Natural killer cell treated with Interleukin-12 subunit alpha and Interleukin-12 subunit beta and Interleukin-15 and Interleukin-18, amount 100 ng/mL, for 72 hours (primary cell): ENCODE data around the gene PSMA2. TPM values are rescaled to one million over a fixed set of nuclear protein-coding genes. Genes with fewer than 3 reads are reported as not detected.

Source experiments
- ATAC-seq, 2 donors: fragments of 150-1000 bp; cut with Tn5 transposase in 1 of 2; sonication (Bioruptor Pico), chemical (Tn5 transposase) in 1 of 2; 2 replicates each; pipeline ENCODE4 v1.10.0; 2021
- DNase-seq: peaks from one replicate; pipeline ENCODE4 v3.0.0; 2022; ENCODE audit warnings: low spot score
- H3K27ac Mint-ChIP-seq, 2 donors: 1 replicate in 1 of 2; 2 replicates in 1 of 2; pipeline ENCODE4 v1.8.0; 2022; ENCODE audit warnings: mixed read lengths in 2 of 2, mild to moderate bottlenecking in 1 of 2, moderate library complexity in 1 of 2
- H3K27me3 Mint-ChIP-seq, 2 donors: 1 replicate in 1 of 2; 2 replicates in 1 of 2; pipeline ENCODE4 v1.8.0; 2022; ENCODE audit warnings: mixed read lengths in 2 of 2
- H3K36me3 Mint-ChIP-seq: one replicate; pipeline ENCODE4 v1.8.0; 2022; ENCODE audit warnings: mixed read lengths
- H3K4me1 Mint-ChIP-seq, 2 donors: 1 replicate in 1 of 2; 2 replicates in 1 of 2; pipeline ENCODE4 v1.8.0; 2022; ENCODE audit warnings: low read depth in 2 of 2, mixed read lengths in 2 of 2, mild to moderate bottlenecking in 1 of 2
- H3K4me3 Mint-ChIP-seq: one replicate; pipeline ENCODE4 v1.8.0; 2022; ENCODE audit warnings: mixed read lengths
- H3K9me3 Mint-ChIP-seq: 2 replicates; pipeline ENCODE4 v1.8.0; 2022; ENCODE audit warnings: mixed read lengths
- total RNA-seq, 2 donors: library from RNA; stranded (reverse); gene quantifications; one replicate each; pipeline ENCODE4 v1.2.3, GENCODE V29; 2022

PSMA2 gene
- total RNA-seq, 2 donors from 2014 or later, result 90.3 to 177 TPM

DNA sequence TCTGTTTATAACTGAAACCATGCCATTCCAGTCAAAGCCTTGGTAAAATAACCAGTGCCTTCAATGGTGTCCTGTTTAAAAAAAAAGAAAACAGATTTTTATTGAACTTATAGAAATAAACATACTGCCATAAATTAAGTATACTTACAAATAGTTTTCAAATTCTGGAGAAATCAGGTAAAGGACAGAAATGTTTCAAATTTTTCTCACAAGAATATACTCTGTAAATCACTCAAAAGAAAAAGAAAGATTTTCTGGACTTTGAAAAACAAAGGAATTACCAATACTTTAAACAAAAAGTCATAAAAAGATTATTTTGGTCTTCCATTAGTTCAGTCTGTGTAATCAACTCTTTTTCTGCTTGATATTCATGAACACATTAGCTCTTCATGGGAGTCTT, 24.1 kb upstream of the PSMA2 start:
- Mint-ChIP-seq H3K4me3 (no peak overlapping the region), H3K27ac (no peak overlapping the region), H3K4me1 (peaks cover 0 to 7% of the 10 kb centered on the region in 2 donors), H3K27me3 (peaks cover 5 to 6% of the 10 kb centered on the region in 2 donors), H3K36me3 (peaks cover 5% of the 10 kb centered on the region), H3K9me3 (no peaks in the 10 kb centered on the region)
- no peak for ATAC-seq
- DNase-seq, result no peak

DNA sequence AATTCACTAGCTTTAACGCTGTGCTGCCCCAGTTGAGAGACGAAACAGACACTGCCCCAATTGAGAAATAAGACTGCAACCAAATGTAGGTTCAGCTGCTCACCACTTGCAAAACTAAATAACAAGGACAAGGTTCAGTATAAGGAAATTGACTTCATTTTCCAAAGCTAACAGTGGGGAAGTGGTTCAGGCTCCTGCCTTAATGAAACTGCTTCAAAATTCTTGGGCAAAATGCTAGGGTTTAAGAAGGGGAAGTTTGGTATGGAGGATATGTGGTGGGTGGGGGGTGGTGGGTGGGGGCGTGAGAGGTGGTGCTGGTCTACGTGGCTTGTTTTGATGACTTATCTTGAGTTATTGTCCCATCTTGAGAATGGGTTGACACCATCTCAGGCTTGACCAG, 22.0 kb upstream of the PSMA2 start:
- ATAC-seq, result no peak
- H3K4me3 Mint-ChIP-seq, result no peak overlapping the region
- H3K36me3 Mint-ChIP-seq, result peaks cover 5% of the 10 kb centered on the region
- no peaks in the 10 kb centered on the region for H3K4me1 Mint-ChIP-seq
- H3K27ac Mint-ChIP-seq, result no peak overlapping the region
- no peaks in the 10 kb centered on the region for H3K9me3 Mint-ChIP-seq
- no peak for DNase-seq
- peaks cover 0 to 5% of the 10 kb centered on the region in 2 donors for H3K27me3 Mint-ChIP-seq

DNA sequence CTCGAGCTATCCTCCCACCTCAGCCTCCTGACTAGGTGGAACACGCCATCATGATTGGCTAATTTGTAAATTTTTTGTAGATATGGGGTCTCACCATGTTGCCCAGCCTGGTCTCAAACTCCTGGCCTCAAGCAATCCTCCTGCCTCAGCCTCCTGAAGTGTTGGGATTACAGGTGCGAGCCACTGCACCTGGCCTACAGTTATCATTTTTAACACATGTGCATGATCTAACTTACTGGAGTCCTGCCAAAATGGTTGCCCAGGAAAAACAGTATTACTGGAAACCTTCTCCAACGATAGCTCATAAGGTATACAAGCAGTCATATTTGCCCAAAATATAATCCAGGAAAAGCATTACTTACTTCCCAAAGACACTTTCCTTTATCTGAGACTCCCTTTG, 20.4 kb upstream of the PSMA2 start:
- DNase-seq (no peak), ATAC-seq (no peak)
- no peak overlapping the region for H3K27ac Mint-ChIP-seq
- no peak overlapping the region for H3K4me3 Mint-ChIP-seq
- no peaks in the 10 kb centered on the region for H3K4me1 Mint-ChIP-seq
- H3K36me3 Mint-ChIP-seq, result peaks cover 3% of the 10 kb centered on the region
- no peaks in the 10 kb centered on the region for H3K9me3 Mint-ChIP-seq
- H3K27me3 Mint-ChIP-seq, result peaks cover 0 to 4% of the 10 kb centered on the region in 2 donors

DNA sequence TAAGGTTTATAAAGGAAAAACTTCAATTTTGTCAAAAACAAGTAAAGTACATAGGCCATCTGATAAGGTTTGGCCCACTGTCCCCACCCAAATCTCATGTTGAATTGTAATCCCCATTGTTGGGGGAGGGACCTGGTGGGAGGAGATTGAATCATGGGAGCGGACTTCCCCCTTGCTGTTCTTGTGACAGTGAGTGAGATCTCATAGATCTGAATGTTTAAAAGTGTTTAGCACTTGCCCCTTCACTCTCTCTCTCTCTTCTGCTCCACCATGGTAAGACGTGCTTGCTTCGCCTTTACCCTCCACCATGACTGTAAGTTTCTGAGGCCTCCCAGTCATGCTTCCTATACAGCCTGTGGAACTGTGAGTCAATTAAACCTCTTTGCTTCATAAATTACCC, 18.4 kb upstream of the PSMA2 start:
- peaks cover 5 to 7% of the 10 kb centered on the region in 2 donors for H3K4me1 Mint-ChIP-seq
- DNase-seq (no peak), ATAC-seq (no peak)
- no peak overlapping the region for H3K4me3 Mint-ChIP-seq
- H3K27me3 Mint-ChIP-seq, result peaks cover 0 to 2% of the 10 kb centered on the region in 2 donors
- no peak overlapping the region for H3K27ac Mint-ChIP-seq
- H3K36me3 Mint-ChIP-seq, result no peaks in the 10 kb centered on the region
- H3K9me3 Mint-ChIP-seq, result no peaks in the 10 kb centered on the region

DNA sequence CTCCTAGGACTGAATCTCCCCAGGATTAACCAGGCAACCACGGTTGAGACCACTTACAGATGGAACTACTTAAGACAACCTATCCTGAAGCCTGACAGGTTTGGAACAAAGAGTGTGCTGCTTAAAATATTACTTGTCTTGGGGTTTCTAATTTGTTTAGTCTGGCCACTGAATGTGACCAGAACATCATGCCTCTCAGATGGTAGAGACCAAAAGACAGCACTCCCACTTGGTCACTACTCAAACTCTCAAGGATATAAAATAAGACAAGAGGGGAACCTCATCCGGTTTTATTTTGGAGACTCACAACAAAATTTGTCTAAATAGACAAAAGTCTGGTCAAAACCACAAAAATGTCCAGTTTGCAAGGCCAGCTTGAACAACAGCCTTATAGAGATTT, 15.5 kb upstream of the PSMA2 start:
- DNase-seq, result no peak
- Mint-ChIP-seq H3K27ac (no peak overlapping the region), H3K9me3 (no peaks in the 10 kb centered on the region), H3K36me3 (no peaks in the 10 kb centered on the region), H3K27me3 (peaks cover 0 to 2% of the 10 kb centered on the region in 2 donors), H3K4me1 (peaks cover 5 to 7% of the 10 kb centered on the region in 2 donors), H3K4me3 (no peak overlapping the region)
- no peak for ATAC-seq

DNA sequence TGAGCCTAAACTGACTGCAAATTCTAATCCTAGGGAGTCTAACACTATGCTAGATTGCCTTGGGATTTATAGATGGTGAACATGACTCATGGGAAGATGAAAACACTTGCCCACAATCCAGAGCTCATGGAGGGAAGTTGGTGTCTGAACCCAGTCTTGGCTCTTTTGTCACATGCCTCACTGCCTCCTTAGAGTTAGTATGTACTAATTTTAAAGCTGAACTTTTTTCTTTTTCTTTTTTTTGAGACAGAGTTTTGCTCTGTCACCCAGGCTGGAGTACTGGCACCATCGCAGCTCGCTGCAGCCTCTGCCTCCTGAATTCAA, 14.6 kb upstream of the PSMA2 start:
- H3K27me3 Mint-ChIP-seq, result peaks cover 0 to 2% of the 10 kb centered on the region in 2 donors
- H3K4me1 Mint-ChIP-seq, result peaks cover 5 to 7% of the 10 kb centered on the region in 2 donors
- DNase-seq (no peak), ATAC-seq (no peak)
- H3K4me3 Mint-ChIP-seq, result no peak overlapping the region
- H3K36me3 Mint-ChIP-seq, result no peaks in the 10 kb centered on the region
- H3K9me3 Mint-ChIP-seq, result no peaks in the 10 kb centered on the region
- H3K27ac Mint-ChIP-seq, result no peak overlapping the region

DNA sequence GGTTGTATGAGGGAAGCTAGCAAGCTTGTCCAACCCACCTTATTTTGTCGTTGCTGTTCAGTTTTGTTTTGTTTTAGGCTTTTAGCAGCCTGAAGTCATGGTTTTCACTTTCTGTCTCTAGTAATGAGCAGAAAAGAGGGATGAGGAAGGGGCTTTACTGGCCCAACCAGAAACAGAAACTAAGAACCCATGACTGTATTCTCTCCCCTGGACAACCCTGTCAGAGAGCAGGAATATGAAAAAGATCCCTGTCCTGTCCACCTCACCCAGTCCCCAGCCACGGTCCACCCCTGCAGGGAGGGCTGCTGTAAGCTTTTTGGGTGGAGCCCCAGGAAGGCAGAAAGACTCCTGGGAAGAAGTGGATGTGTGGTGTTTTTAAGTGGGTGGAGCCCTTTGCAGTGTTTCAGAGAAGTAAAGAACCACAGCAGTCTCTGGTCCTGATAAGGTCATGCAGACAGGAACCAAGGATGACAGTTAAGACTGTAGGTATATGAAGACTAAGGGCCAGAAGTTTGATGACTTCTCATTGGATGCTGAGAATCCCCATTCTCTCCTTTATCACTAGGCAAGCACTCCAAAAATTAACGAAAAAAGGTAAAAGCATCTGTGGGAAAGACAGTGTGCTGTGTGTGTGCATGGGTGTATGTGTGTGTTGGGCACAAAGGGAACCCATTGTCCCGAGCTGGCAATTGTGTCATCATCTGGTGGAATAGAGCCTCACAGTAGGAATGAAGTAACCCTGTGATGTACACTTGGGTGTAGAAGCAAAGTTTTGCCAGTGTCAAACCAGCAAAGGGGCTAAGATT, 14.1 kb upstream of the PSMA2 start:
- no peak for DNase-seq
- H3K4me3 Mint-ChIP-seq, result peak overlapping the region; percentile 13
- no peaks in the 10 kb centered on the region for H3K36me3 Mint-ChIP-seq
- peak overlapping the region; percentile 61 to 66 for H3K27ac Mint-ChIP-seq
- ATAC-seq, result peak in 1 of 2 donors; percentile 54
- peaks cover 5 to 7% of the 10 kb centered on the region in 2 donors for H3K4me1 Mint-ChIP-seq
- no peaks in the 10 kb centered on the region for H3K9me3 Mint-ChIP-seq
- peaks cover 0 to 2% of the 10 kb centered on the region in 2 donors for H3K27me3 Mint-ChIP-seq

DNA sequence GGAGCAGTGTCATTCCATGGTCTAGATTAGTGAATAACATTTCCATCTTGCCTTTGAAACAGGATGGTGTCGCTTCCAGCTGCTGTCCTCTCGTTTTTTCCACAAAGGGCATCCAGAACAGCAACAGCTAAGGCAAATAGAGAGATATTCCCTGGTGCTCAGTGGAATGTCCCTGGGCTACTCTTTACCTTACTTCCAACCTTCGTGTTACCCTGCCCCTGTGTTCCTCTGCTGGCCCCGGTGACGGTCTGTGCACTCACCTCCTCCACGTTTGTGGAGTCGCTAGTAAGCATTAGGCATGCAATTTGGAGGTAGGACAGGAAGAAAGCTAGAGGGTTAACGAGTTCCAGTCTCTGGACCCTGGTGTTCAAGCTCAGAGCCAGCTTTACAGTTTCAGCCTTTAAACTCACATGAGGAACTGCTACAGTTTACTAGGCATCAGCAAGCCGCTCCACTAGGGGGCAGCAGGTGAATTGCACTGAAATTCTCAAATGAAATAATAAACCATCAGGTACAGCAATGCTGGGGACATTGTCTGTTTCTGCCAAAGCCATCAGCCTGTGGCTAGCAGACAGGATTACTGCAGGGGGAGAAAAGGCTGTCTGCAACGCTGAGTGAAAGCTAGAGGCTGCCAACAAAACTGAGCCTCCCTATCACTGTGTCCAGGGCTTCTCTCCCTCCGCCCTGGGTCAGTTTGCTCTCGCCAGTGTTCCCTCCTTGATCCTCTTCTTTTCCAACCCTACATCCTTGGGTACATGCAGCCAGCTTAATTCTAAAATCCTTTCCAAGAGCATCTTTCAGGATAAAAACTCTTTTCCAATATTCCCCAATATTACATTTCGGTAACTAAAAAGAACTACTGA, 9.2 kb upstream of the PSMA2 start:
- H3K9me3 Mint-ChIP-seq, result no peaks in the 10 kb centered on the region
- H3K36me3 Mint-ChIP-seq, result peaks cover 11% of the 10 kb centered on the region
- ATAC-seq (peak; percentile 41 to 60), DNase-seq (peak; percentile 77)
- no peak overlapping the region for H3K27ac Mint-ChIP-seq
- H3K27me3 Mint-ChIP-seq, result no peaks in the 10 kb centered on the region
- H3K4me3 Mint-ChIP-seq, result no peak overlapping the region
- H3K4me1 Mint-ChIP-seq, result peaks cover 13% of the 10 kb centered on the region in 2 donors

DNA sequence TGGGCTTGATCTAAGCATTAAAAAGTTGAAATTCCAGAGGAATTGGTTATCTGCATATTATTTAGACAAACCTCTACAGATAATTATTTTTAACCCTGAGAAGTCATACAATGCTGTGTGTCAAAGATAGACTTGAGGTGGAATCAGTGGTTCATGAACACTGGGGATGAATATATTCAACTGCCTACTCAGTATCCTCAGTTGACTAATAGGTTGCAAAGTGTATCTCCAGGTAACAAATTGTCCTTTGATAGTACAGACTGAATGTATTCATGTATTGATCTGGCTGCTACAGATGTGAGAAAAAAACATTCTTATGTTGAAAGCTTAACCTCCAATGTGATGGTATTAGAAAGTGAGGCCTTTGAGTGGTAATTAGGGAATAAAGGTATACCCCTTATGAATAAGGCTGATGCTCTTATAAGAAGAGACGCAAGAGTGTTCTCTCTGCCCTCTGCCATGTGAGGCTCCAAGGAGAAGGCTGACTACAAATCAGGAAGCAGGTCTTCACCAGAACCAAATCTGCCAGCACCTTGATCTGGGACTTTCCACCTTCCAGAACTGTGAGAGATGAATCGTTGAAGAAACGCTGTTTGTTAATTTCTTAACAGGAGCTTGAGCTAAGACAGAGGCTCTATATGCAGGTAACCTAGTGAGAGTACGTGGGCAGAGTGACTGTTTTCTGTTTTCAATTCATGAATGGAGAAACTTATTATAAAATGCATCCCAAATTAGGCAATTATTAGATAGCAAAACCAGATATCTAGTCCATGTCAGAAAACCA, 7.7 kb upstream of the PSMA2 start:
- Mint-ChIP-seq H3K4me3 (no peak overlapping the region), H3K4me1 (peaks cover 6 to 7% of the 10 kb centered on the region in 2 donors), H3K27ac (no peak overlapping the region), H3K27me3 (no peaks in the 10 kb centered on the region), H3K9me3 (no peaks in the 10 kb centered on the region), H3K36me3 (peaks cover 19% of the 10 kb centered on the region)
- no peak for DNase-seq
- no peak for ATAC-seq

DNA sequence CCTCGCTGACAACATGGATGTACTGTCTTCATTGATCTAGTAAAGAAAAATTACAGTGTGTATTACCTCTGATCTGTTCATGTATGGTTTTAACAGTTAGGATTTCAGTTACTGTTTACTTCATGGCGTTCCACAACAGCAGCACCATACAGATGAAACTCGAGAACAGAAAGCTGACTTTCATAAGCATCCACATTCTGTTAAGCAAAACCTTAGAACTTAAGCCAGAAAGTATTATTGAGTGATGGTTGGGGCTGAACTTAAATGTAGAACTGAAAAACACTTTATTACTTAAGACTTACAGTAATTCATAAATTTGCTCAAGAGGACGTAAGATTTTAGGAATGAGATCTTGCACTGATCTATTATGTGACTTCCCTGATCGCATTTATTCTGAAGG, 3.9 kb upstream of the PSMA2 start:
- Mint-ChIP-seq H3K27ac (no peak overlapping the region), H3K27me3 (no peaks in the 10 kb centered on the region), H3K9me3 (no peaks in the 10 kb centered on the region), H3K36me3 (peaks cover 24% of the 10 kb centered on the region), H3K4me1 (peaks cover 20 to 22% of the 10 kb centered on the region in 2 donors), H3K4me3 (no peak overlapping the region)
- DNase-seq (no peak), ATAC-seq (no peak)

DNA sequence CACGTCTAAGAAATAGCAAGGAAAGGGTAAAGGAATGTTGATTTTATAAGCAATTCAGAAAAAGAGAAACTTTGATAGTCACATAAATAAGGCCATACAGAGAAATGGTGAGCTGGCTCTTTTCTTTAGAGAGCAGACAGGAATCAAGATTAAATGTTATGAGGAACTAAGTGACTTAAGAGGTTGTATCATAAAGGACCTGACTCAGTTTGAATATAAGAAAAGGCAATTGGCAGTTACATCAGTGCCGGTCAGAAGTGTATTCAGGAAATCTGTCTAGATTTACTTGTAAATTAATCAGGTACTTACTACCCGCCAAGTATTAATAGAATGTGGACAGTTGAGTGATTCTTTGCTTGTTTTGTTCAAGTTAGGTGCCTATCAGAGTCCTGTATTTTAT, 2.3 kb upstream of the PSMA2 start:
- ATAC-seq, result no peak
- Mint-ChIP-seq H3K4me3 (peak overlapping the region; percentile 97), H3K9me3 (no peaks in the 10 kb centered on the region), H3K27ac (peak overlapping the region in 1 of 2 donors; percentile 98), H3K27me3 (no peaks in the 10 kb centered on the region), H3K36me3 (peaks cover 27% of the 10 kb centered on the region), H3K4me1 (peaks cover 23 to 26% of the 10 kb centered on the region in 2 donors)
- no peak for DNase-seq

DNA sequence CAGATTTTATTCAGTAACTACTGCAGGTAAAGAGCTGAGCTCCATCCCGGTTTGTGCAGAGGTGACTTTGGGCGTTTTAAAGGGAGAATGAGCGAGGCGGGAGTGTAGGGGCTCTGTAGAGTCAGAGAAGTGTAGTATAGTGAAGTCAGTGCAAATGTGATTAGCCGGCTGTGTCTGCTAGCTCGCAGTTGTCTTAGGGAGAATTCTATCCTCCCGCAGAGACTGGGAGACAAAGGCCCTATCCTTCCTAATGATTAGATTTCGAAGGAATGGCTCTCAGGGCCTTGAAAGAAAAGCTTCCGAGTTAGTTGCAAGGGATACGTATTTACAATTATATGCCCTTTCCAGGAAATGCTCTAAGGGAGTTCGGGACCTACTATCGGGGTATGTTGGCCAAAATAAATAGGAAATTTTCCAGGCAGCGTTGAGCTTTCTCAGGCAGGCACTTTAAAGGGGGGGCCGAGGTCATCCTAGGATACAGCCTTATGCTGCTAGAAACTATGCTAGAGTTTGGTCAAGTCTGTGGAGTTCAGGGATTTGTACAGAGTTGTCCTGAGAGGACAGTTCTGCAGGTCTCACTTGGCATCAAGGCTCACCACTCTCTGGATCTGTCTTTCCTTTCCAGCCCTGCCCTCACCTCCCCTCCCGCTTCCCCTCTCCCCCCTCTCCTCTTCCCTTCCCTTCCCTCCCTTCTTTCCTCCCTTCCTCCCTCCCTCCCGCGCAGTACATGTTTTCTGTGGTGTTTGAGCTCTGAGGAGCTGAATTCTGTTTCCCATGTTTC, 1.0 kb upstream of the PSMA2 start:
- H3K4me3 Mint-ChIP-seq, result peak overlapping the region; percentile 97
- H3K27me3 Mint-ChIP-seq, result no peaks in the 10 kb centered on the region
- DNase-seq (no peak), ATAC-seq (no peak)
- H3K27ac Mint-ChIP-seq, result peak overlapping the region; percentile 96 to 98
- H3K36me3 Mint-ChIP-seq, result peaks cover 33% of the 10 kb centered on the region
- H3K9me3 Mint-ChIP-seq, result no peaks in the 10 kb centered on the region
- H3K4me1 Mint-ChIP-seq, result peaks cover 28 to 39% of the 10 kb centered on the region in 2 donors

DNA sequence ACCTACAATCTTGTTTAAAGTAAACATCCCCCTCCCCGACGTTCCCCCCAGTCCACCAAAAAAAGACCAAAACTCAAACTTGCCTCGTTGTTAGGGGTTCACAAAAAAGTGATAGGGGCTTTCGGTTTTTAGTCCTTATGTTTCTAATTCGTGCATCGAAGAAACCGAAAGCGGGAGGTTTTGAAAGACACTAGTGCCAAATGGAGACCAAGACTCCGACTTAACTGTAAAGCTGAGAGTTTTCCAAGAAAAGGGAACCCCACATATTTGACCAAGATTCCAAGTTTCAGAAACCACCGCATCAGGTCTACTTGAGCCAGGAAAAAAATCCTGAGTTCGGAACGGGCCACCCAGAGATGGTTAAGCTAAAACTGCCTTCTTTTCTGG, 534 bp downstream of the PSMA2 start:
- Mint-ChIP-seq H3K4me1 (peaks cover 28 to 40% of the 10 kb centered on the region in 2 donors), H3K27ac (peak overlapping the region; percentile 96 to 98), H3K27me3 (no peaks in the 10 kb centered on the region), H3K4me3 (peak overlapping the region; percentile 97), H3K9me3 (no peaks in the 10 kb centered on the region), H3K36me3 (peaks cover 26% of the 10 kb centered on the region)
- no peak for DNase-seq
- ATAC-seq, result no peak
